PFSK-1 (cell line): ENCODE measurements around the gene OR1D5.

Experiments
- FOXP2 ChIP-seq: optimal IDR thresholded peaks from 2 replicates; pipeline ENCODE3; 2011; ENCODE audit warnings: borderline replicate concordance, control low read depth, inconsistent platforms; ENCODE audit not compliant: insufficient read depth; ENCODE audit errors: extremely low read length, extremely low read depth
- POLR2AphosphoS5 ChIP-seq: IDR thresholded peaks from 2 replicates; pipeline ENCODE4 v1.6.1; 2012; ENCODE audit warnings: low read depth, mild to moderate bottlenecking, control low read depth, low read length, moderate library complexity
- SIN3A ChIP-seq: IDR thresholded peaks from 2 replicates; pipeline ENCODE4 v1.6.1; 2012; ENCODE audit warnings: mild to moderate bottlenecking, low read length, moderate library complexity, borderline replicate concordance; ENCODE audit not compliant: insufficient read depth
- TAF1 ChIP-seq: IDR thresholded peaks from 2 replicates; pipeline ENCODE4 v1.6.1; 2012; ENCODE audit warnings: low read length, control low read depth, borderline replicate concordance; ENCODE audit not compliant: insufficient read depth
- TF ChIP-seq, protein P1 (sequence below), 2 experiments: IDR thresholded peaks; 2 replicates each; pipeline versions ENCODE4 v1.6.1 to v1.8.0; 2011 to 2012; ENCODE audit warnings: low read depth in 2 of 2, low read length in 2 of 2, control low read depth in 1 of 2, inconsistent platforms in 1 of 2, mild to moderate bottlenecking in 1 of 2, moderate library complexity in 1 of 2; ENCODE audit not compliant: insufficient read depth in 1 of 2

DNA sequence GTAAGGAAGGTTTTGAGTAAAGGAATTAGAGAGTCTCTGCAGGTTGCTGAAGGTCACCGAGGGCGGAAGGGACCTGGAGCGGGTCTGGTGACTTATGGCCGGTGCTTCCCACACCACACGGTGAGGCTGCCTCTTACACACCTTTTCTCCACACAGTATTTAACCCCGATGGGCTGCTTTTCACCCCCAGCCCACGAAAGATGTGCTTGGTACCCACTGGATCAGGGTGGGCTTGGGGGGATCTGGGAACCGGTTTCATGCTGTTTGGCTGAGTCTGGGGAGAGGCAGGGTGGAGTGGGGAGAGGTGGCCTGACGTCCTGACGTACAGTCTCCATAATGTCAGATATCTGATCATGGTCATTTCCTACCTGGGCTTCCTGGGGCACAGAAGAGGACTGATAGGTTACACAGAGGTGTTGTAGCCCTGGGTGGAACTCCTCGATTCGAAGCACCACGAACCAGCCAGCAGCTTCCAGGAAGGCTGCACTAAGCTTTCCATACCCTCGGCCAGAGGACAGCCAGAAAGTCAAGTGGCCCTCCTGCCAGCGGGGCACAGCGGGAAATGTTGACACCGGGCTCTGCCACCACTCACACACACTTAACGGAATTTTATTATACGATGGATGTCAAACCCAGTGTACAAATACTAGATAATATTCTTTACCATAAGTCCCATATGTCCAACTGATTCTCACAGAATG is 34.0 kb downstream of the OR1D5 start:
- TF ChIP-seq POLR2AphosphoS5 (no peak), TAF1 (no peak), SIN3A (no peak), FOXP2 (no peak)
- TF ChIP-seq, protein P1, sequence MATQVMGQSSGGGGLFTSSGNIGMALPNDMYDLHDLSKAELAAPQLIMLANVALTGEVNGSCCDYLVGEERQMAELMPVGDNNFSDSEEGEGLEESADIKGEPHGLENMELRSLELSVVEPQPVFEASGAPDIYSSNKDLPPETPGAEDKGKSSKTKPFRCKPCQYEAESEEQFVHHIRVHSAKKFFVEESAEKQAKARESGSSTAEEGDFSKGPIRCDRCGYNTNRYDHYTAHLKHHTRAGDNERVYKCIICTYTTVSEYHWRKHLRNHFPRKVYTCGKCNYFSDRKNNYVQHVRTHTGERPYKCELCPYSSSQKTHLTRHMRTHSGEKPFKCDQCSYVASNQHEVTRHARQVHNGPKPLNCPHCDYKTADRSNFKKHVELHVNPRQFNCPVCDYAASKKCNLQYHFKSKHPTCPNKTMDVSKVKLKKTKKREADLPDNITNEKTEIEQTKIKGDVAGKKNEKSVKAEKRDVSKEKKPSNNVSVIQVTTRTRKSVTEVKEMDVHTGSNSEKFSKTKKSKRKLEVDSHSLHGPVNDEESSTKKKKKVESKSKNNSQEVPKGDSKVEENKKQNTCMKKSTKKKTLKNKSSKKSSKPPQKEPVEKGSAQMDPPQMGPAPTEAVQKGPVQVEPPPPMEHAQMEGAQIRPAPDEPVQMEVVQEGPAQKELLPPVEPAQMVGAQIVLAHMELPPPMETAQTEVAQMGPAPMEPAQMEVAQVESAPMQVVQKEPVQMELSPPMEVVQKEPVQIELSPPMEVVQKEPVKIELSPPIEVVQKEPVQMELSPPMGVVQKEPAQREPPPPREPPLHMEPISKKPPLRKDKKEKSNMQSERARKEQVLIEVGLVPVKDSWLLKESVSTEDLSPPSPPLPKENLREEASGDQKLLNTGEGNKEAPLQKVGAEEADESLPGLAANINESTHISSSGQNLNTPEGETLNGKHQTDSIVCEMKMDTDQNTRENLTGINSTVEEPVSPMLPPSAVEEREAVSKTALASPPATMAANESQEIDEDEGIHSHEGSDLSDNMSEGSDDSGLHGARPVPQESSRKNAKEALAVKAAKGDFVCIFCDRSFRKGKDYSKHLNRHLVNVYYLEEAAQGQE (IDR thresholded peaks at IDR 0.05; ENCODE audit: insufficient read depth in 1 of 2, low read depth in 2 of 2, low read length in 2 of 2): no peak
